Measurements from ENCODE around the gene BCL2L11. TPM values are rescaled to one million over a fixed set of nuclear protein-coding genes. Genes with fewer than 3 reads are reported as not detected.

Gene BCL2L11
- total and polyA plus RNA-seq, 9 of the 15 experiments (the other 6 are each of a cell fraction or from before 2014, with no cell fraction given) = 2.2 to 18.8 (median 5.0) TPM

GRCh38 chr2:111122631-111123421 is 2.1 kb downstream of the BCL2L11 start:
- Histone ChIP-seq H3K4me3 (peak overlapping the region; percentile 62), H3K9me3 (replicated peaks; ENCODE audit: control insufficient read depth, insufficient read depth, low read depth, low read length) (no peaks in the 10 kb centered on the region), H3K79me2 (ENCODE audit: control insufficient read depth, insufficient read depth, low read length) (peaks cover 49% of the 10 kb centered on the region), H3K27ac (ENCODE audit: extremely low read depth, low read depth, low read length) (peak overlapping the region; percentile 59; the same call in 2 of the 3 replicates), H3K9ac (ENCODE audit: insufficient read depth in 1 of 2, low read depth in 2 of 2, low read length in 2 of 2) (peak overlapping the region; percentile 52 to 97), H3K4me1 (replicated peaks in 1 of 2; ENCODE audit: control insufficient read depth in 2 of 2, insufficient read depth in 2 of 2, low read length in 2 of 2) (peaks cover 4 to 40% of the 10 kb centered on the region in 2 experiments; a peak in 4 of 5 replicates), H3K27me3 (ENCODE audit: control insufficient read depth in 2 of 2, insufficient read depth in 2 of 2, low read length in 2 of 2) (no peaks in the 10 kb centered on the region), H3K9me1 (ENCODE audit: control insufficient read depth, insufficient read depth, low read length) (no peaks in the 10 kb centered on the region), H2AFZ (ENCODE audit: low read depth, low read length) (peak overlapping the region; percentile 81), H3K4me2 (ENCODE audit: insufficient read depth, low read length) (peak overlapping the region; percentile 86), H3K36me3 (ENCODE audit: control insufficient read depth, insufficient read depth, low read length) (peaks cover 41% of the 10 kb centered on the region), H4K20me1 (replicated peaks; ENCODE audit: control insufficient read depth, insufficient read depth, low read length) (peaks cover 10% of the 10 kb centered on the region)
- ATAC-seq (peak; percentile 28), DNase-seq (ENCODE audit: extremely low read depth in 1 of 4, low spot score in 3 of 4) (peak in 2 of 4 experiments; percentile 30 to 66), FAIRE-seq (no peak)
- no TSS peak for BruUV-seq (replicated peaks)
- intact Hi-C loops (cut with micrococcal nuclease) (no loop called here), in situ Hi-C loops (cut with MboI) (no loop called here)
- CTCF ChIA-PET (ENCODE audit: low intra/inter-chr PET ratio) = no interaction called here
- WGBS (ENCODE audit: insufficient coverage, low coverage, missing lambda C conversion rate) = 3% methylated on average over 51 of the region's 92 CpGs
- POLR2A ChIA-PET = interaction anchor here (0.6 to 2.5 kb wide), 3 partner anchors 10 to 487 kb away, joined by 3 to 9 read pairs (median 3); no protein-coding TSS in a partner anchor
- TF ChIP-seq DNMT1 (IDR thresholded peaks at IDR 0.05) = no peak
- TF ChIP-seq YY1 (IDR thresholded peaks at IDR 0.05; ENCODE audit: borderline replicate concordance in 1 of 3, control insufficient read depth in 1 of 3, extremely low read depth in 1 of 3, insufficient read depth in 3 of 3, insufficient read length in 1 of 3, insufficient replicate concordance in 2 of 3, low read depth in 1 of 3, low read length in 2 of 3) = peak in 2 of 3 experiments; percentile 2 to 3
- peak; percentile 88 for TF ChIP-seq MAFG (tag; conservative IDR thresholded peaks at IDR 0.05)
- TF ChIP-seq ARHGAP35 (IDR thresholded peaks at IDR 0.05; ENCODE audit: partially characterized antibody) = no peak
- no peak for TF ChIP-seq ZNF431 (CRISPR knock-in tag; IDR thresholded peaks at IDR 0.05)
- peak; percentile 94 for TF ChIP-seq MAFK (IDR thresholded peaks at IDR 0.05; ENCODE audit: low read length)
- TF ChIP-seq NRF1 (conservative IDR thresholded peaks at IDR 0.05 in 1 of 2, IDR thresholded peaks at IDR 0.05 in 1 of 2) = peak; percentile 59 to 62; a peak in 3 of 4 replicates
- TF ChIP-seq HMGN3 (IDR thresholded peaks at IDR 0.05; ENCODE audit: borderline replicate concordance, extremely low read depth, insufficient read length, low read depth, low read length) = peak; percentile 8
- peak; percentile 6; the same call in 1 of the 2 replicates for TF ChIP-seq GATAD2B (IDR thresholded peaks at IDR 0.05; ENCODE audit: borderline replicate concordance)
- TF ChIP-seq RBM22 (IDR thresholded peaks at IDR 0.05; ENCODE audit: low read depth, low read length, poor library complexity, severe bottlenecking) = no peak
- TF ChIP-seq ZBTB1 (CRISPR knock-in tag; IDR thresholded peaks at IDR 0.05; ENCODE audit: borderline replicate concordance, low read depth) = 0 out of 2 replicates have a peak, but pooled peaks have one; percentile 58
- peak; percentile 95 for TF ChIP-seq ZNF316 (IDR thresholded peaks at IDR 0.05)
- TF ChIP-seq MAZ (CRISPR knock-in tag; conservative IDR thresholded peaks at IDR 0.05 in 1 of 2, IDR thresholded peaks at IDR 0.05 in 1 of 2) = peak; percentile 16 to 35; a peak in 1 of 4 replicates
- no peak for TF ChIP-seq EZH2 (IDR thresholded peaks at IDR 0.05; ENCODE audit: borderline replicate concordance, low read depth, low read length)
- TF ChIP-seq SIX5 (IDR thresholded peaks at IDR 0.05; ENCODE audit: borderline replicate concordance in 1 of 2, insufficient read depth in 1 of 2, low read depth in 1 of 2, low read length in 2 of 2) = no peak
- 0 out of 2 replicates have a peak, but pooled peaks have one; percentile 41 for TF ChIP-seq ZNF12 (CRISPR knock-in tag; IDR thresholded peaks at IDR 0.05)
- TF ChIP-seq ZNF75A (CRISPR knock-in tag; IDR thresholded peaks at IDR 0.05) = no peak
- TF ChIP-seq TEAD4 (IDR thresholded peaks at IDR 0.05; ENCODE audit: low read length) = no peak
- TF ChIP-seq TEAD4 (CRISPR knock-in tag; IDR thresholded peaks at IDR 0.05; ENCODE audit: borderline replicate concordance) = peak; percentile 48; the same call in 1 of the 2 replicates
- no peak for TF ChIP-seq POLR2A (conservative IDR thresholded peaks at IDR 0.05)
- TF ChIP-seq ATF1 (CRISPR knock-in tag; IDR thresholded peaks at IDR 0.05) = no peak
- TF ChIP-seq ATF1 (tag; IDR thresholded peaks at IDR 0.05) = peak; percentile 41
- TF ChIP-seq HSF4 (CRISPR knock-in tag; IDR thresholded peaks at IDR 0.05; ENCODE audit: borderline replicate concordance) = no peak
- peak; percentile 71 for TF ChIP-seq RBBP5 (IDR thresholded peaks at IDR 0.05; ENCODE audit: borderline replicate concordance, insufficient read depth, low read length, poor library complexity, severe bottlenecking)
